ENCODE measurements around the gene SYNDIG1. TPM values are rescaled to one million over a fixed set of nuclear protein-coding genes. Genes with fewer than 3 reads are reported as not detected.

The SYNDIG1 gene
- total RNA-seq, 2 donors from 2014 or later, result 0.73 to 4.5 TPM

DNA sequence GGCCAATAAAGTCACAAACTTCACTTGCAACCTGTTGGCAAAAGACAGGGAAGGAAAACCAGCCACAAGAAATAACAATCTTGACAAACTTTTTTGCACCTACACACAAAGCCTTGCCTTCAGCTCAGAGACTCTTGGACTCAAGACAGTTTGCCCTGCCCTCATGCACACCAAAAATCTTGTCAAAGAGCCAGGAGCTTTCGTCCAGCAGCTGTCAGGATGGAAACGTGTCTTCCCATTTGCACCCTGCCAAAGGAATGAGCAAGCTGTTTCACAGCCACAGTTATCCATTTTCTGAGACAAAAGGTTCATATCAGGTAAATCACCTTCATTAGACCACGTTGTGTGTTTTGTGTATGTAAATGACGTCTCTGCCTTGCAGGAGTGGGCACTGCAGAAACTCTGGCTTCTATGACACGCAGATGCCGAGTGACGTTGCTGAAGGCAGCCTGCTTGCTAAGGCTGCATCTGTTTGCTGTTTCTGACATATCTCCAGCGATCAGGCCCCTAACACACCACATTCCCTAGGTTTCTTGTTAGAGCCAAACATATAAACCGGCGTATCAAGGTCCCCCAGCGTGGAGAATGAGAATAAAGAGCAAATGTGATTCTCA lies 193.4 kb downstream of the SYNDIG1 start:
- no peak overlapping the region for H3K4me3 ChIP-seq
- H3K9me3 ChIP-seq, result no peaks in the 10 kb centered on the region
- DNase-seq (ENCODE audit: low spot score), result no peak
- 12% methylated on average over 11 of the region's 11 CpGs for WGBS
- TF ChIP-seq POLR2AphosphoS5 (IDR thresholded peaks at IDR 0.05) (no peak), POLR2A (IDR thresholded peaks at IDR 0.05) (no peak)
- TF ChIP-seq, protein P1, sequence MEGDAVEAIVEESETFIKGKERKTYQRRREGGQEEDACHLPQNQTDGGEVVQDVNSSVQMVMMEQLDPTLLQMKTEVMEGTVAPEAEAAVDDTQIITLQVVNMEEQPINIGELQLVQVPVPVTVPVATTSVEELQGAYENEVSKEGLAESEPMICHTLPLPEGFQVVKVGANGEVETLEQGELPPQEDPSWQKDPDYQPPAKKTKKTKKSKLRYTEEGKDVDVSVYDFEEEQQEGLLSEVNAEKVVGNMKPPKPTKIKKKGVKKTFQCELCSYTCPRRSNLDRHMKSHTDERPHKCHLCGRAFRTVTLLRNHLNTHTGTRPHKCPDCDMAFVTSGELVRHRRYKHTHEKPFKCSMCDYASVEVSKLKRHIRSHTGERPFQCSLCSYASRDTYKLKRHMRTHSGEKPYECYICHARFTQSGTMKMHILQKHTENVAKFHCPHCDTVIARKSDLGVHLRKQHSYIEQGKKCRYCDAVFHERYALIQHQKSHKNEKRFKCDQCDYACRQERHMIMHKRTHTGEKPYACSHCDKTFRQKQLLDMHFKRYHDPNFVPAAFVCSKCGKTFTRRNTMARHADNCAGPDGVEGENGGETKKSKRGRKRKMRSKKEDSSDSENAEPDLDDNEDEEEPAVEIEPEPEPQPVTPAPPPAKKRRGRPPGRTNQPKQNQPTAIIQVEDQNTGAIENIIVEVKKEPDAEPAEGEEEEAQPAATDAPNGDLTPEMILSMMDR (IDR thresholded peaks at IDR 0.05), result no peak
- H3K4me1 ChIP-seq (replicated peaks), result peaks cover 4% of the 10 kb centered on the region
- intact Hi-C loops (cut with DNase I), result loop anchor here (10.0 kb wide), 1 partner anchor 72 kb away; no protein-coding TSS in a partner anchor
- H3K27ac ChIP-seq, result no peak overlapping the region
- no peaks in the 10 kb centered on the region for H3K36me3 ChIP-seq
- H3K27me3 ChIP-seq (replicated peaks; ENCODE audit: insufficient read depth), result no peaks in the 10 kb centered on the region

DNA sequence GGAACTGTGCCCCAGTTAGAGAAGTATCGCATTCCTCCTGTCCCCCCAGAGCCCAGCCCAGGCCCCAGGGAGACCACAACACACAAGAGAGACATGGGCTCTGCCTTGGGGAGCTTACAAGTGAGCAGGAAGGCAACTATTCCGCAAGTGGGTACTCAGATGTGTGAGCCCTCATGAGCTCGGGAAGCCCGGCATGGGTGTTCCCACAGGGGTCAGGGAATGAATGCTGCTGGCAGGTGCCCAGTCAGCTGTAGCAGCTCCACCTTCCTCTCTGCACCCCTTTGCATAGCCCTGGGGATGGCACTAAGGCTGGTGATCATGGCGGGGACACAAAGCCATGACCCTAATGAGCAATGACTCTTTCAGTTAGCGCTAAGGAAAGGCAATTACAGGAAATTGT lies 194.1 kb downstream of the SYNDIG1 start:
- no peak for DNase-seq (ENCODE audit: low spot score)
- 89% methylated on average over 6 of the region's 6 CpGs for WGBS
- TF ChIP-seq, protein P1 (IDR thresholded peaks at IDR 0.05), result no peak
- TF ChIP-seq POLR2A (IDR thresholded peaks at IDR 0.05) (no peak), POLR2AphosphoS5 (IDR thresholded peaks at IDR 0.05) (no peak)
- H3K9me3 ChIP-seq, result no peaks in the 10 kb centered on the region
- H3K27me3 ChIP-seq (replicated peaks; ENCODE audit: insufficient read depth), result no peaks in the 10 kb centered on the region
- no peaks in the 10 kb centered on the region for H3K36me3 ChIP-seq
- no peak overlapping the region for H3K27ac ChIP-seq
- intact Hi-C loops (cut with DNase I), result loop anchor here (10.0 kb wide), 1 partner anchor 71 kb away; no protein-coding TSS in a partner anchor
- H3K4me1 ChIP-seq (replicated peaks), result no peaks in the 10 kb centered on the region
- H3K4me3 ChIP-seq, result no peak overlapping the region

GRCh38 chr20:24664266-24664986 lies 195.0 kb downstream of the SYNDIG1 start:
- H3K27me3 ChIP-seq (replicated peaks; ENCODE audit: insufficient read depth), result no peaks in the 10 kb centered on the region
- TF ChIP-seq, protein P1 (IDR thresholded peaks at IDR 0.05), result no peak
- H3K4me1 ChIP-seq (replicated peaks), result no peaks in the 10 kb centered on the region
- intact Hi-C loops (cut with DNase I), result loop anchor here (10.0 kb wide), 1 partner anchor 70 kb away; no protein-coding TSS in a partner anchor
- H3K27ac ChIP-seq, result no peak overlapping the region
- H3K4me3 ChIP-seq, result no peak overlapping the region
- H3K36me3 ChIP-seq, result no peaks in the 10 kb centered on the region
- 95% methylated on average over 16 of the region's 16 CpGs for WGBS
- no peak for DNase-seq (ENCODE audit: low spot score)
- no peaks in the 10 kb centered on the region for H3K9me3 ChIP-seq

DNA sequence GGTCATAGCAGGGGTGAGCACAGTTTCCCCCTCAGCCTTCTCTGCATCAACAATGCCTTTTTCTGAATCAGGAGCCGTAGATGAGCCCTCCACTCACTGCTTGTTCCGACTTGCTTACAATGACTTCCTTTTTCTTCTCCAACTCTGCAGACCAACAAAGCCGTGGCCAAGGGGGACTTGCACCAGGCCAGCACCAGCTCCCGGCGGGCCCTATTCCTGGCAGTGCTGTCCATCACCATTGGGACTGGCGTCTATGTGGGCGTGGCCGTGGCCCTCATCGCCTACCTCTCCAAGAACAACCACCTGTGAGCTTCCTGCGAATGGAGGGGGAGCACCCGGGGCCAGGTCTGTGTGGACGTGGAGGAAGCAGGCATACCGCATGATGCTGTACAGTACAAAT lies 195.8 kb downstream of the SYNDIG1 start:
- H3K27ac ChIP-seq, result no peak overlapping the region
- H3K9me3 ChIP-seq, result no peaks in the 10 kb centered on the region
- 61% methylated on average over 13 of the region's 13 CpGs for WGBS
- H3K4me3 ChIP-seq, result no peak overlapping the region
- TF ChIP-seq POLR2A (IDR thresholded peaks at IDR 0.05) (no peak), POLR2AphosphoS5 (IDR thresholded peaks at IDR 0.05) (no peak)
- TF ChIP-seq, protein P1 (IDR thresholded peaks at IDR 0.05), result no peak
- no peak for DNase-seq (ENCODE audit: low spot score)
- intact Hi-C loops (cut with DNase I), result loop anchor here (10.0 kb wide), 1 partner anchor 70 kb away; no protein-coding TSS in a partner anchor
- H3K4me1 ChIP-seq (replicated peaks), result no peaks in the 10 kb centered on the region
- H3K27me3 ChIP-seq (replicated peaks; ENCODE audit: insufficient read depth), result no peaks in the 10 kb centered on the region
- no peaks in the 10 kb centered on the region for H3K36me3 ChIP-seq

Data from prostate gland (tissue), 2 donors.